Prostate gland (tissue), 2 donors: ENCODE measurements around the gene TMEM123. TPM values are rescaled to one million over a fixed set of nuclear protein-coding genes. Genes with fewer than 3 reads are reported as not detected.

ENCODE experiments used
- DNase-seq: peaks from one replicate; pipeline ENCODE4 v3.0.0-alpha.2; 2019; ENCODE audit warnings: low spot score
- H3K27ac ChIP-seq, 2 donors: fragments of 200-600 bp; sonication (generic); 2 replicates each; pipeline ENCODE4 v1.5.1; 2017 to 2019
- H3K27me3 ChIP-seq: fragments of 200-600 bp; sonication (generic); replicated peaks from 2 replicates; pipeline ENCODE4 v1.5.1; 2019; ENCODE audit not compliant: insufficient read depth
- H3K36me3 ChIP-seq, 2 donors: fragments of 200-600 bp; sonication (generic); 1 replicate in 1 of 2; 2 replicates in 1 of 2; pipeline versions ENCODE4 v1.5.1 to v1.8.1; 2017 to 2019
- H3K4me1 ChIP-seq: fragments of 200-600 bp; sonication (generic); replicated peaks from 2 replicates; pipeline ENCODE4 v1.5.1; 2019
- H3K4me3 ChIP-seq, 2 donors: fragments of 200-600 bp; sonication (generic); 2 replicates each; pipeline ENCODE4 v1.5.1; 2017 to 2019
- H3K9me3 ChIP-seq: fragments of 200-600 bp; sonication (generic); 2 replicates; pipeline ENCODE4 v1.5.1; 2017
- POLR2A ChIP-seq: fragments of 450-650 bp; IDR thresholded peaks from one replicate; pipeline ENCODE4 v1.6.1; 2016; ENCODE audit warnings: antibody characterized with exemption, mild to moderate bottlenecking
- POLR2AphosphoS5 ChIP-seq: sonication (generic); formaldehyde crosslinking; IDR thresholded peaks from one replicate; pipeline ENCODE4 v1.6.1; 2017; ENCODE audit warnings: antibody characterized with exemption
- WGBS: methylation state at CpG from one replicate; pipeline ENCODE4 v1.1.5; 2018; 5-methylcytosine and 5-hydroxymethylcytosine counted together
- intact Hi-C: fragments of 100-400 bp; cut with DNase I; formaldehyde crosslinking; loops from one replicate; pipeline ENCODE4 v1.14.2; 2022
- total RNA-seq, 2 donors: library from RNA; depleted of rRNA; stranded (reverse); fragments of >200 nt; gene quantifications; one replicate each; pipeline ENCODE4 v1.1.0, GENCODE V29; 2016
- TF ChIP-seq, protein P1 (sequence below), 4 experiments: fragments of 200-600 bp in 2 of 4; fragments of 450-650 bp in 2 of 4; sonication (generic) in 2 of 4; IDR thresholded peaks; 1 replicate in 3 of 4; 2 replicates in 1 of 4; pipeline ENCODE4 v1.5.1; 2016 to 2019; ENCODE audit warnings: antibody characterized with exemption in 4 of 4, mild to moderate bottlenecking in 2 of 4, moderate library complexity in 2 of 4

TMEM123 gene
- total RNA-seq, 2 donors from 2014 or later: 205 to 227 TPM

GRCh38 chr11:102457056-102457677 is 4.6 kb upstream of the TMEM123 start:
- Histone ChIP-seq H3K4me3 (no peak overlapping the region), H3K27ac (no peak overlapping the region), H3K9me3 (no peaks in the 10 kb centered on the region), H3K4me1 (no peaks in the 10 kb centered on the region), H3K36me3 (no peaks in the 10 kb centered on the region), H3K27me3 (no peaks in the 10 kb centered on the region)
- DNase-seq: no peak
- TF ChIP-seq, protein P1, sequence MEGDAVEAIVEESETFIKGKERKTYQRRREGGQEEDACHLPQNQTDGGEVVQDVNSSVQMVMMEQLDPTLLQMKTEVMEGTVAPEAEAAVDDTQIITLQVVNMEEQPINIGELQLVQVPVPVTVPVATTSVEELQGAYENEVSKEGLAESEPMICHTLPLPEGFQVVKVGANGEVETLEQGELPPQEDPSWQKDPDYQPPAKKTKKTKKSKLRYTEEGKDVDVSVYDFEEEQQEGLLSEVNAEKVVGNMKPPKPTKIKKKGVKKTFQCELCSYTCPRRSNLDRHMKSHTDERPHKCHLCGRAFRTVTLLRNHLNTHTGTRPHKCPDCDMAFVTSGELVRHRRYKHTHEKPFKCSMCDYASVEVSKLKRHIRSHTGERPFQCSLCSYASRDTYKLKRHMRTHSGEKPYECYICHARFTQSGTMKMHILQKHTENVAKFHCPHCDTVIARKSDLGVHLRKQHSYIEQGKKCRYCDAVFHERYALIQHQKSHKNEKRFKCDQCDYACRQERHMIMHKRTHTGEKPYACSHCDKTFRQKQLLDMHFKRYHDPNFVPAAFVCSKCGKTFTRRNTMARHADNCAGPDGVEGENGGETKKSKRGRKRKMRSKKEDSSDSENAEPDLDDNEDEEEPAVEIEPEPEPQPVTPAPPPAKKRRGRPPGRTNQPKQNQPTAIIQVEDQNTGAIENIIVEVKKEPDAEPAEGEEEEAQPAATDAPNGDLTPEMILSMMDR (IDR thresholded peaks at IDR 0.05): no peak
- TF ChIP-seq POLR2A (no peak), POLR2AphosphoS5 (no peak)
- 80% methylated on average over 3 of the region's 3 CpGs for WGBS
- intact Hi-C loops: no loop called here

- intact Hi-C loops: no loop called here
- no peaks in the 10 kb centered on the region for H3K27me3 ChIP-seq
- no peak for DNase-seq
- no peaks in the 10 kb centered on the region for H3K9me3 ChIP-seq
- no peaks in the 10 kb centered on the region for H3K36me3 ChIP-seq
- H3K4me3 ChIP-seq: no peak overlapping the region
- H3K27ac ChIP-seq: no peak overlapping the region
- no peaks in the 10 kb centered on the region for H3K4me1 ChIP-seq
- WGBS: 94% methylated on average over 2 of the region's 2 CpGs
- no peak for TF ChIP-seq POLR2AphosphoS5
- no peak for TF ChIP-seq POLR2A
- TF ChIP-seq, protein P1 (IDR thresholded peaks at IDR 0.05): no peak
Measured at GRCh38 chr11:102456381-102456780, 3.8 kb upstream of the TMEM123 start.

DNA sequence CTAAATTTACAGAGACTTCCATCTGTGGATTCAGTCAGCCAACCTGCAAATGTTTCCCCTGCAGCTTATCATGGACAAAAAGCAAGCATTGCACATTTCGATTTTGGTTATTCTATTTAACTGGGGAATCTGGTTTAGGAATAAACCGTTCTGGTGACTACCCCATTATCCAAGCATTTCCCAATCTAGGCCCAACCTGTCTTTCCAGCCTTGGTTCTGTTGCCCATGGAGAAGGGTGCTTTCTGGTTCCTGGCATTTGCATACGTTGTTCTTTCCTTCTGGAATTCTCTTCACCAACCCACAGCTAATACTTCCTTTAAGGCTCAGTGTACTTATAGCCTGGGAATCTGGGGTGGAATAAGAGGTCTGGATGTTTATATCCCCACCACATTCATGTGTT is 1.4 kb upstream of the TMEM123 start:
- H3K9me3 ChIP-seq: no peaks in the 10 kb centered on the region
- TF ChIP-seq POLR2AphosphoS5 (no peak), POLR2A (no peak)
- TF ChIP-seq, protein P1 (IDR thresholded peaks at IDR 0.05): no peak
- 42% methylated on average over 3 of the region's 3 CpGs for WGBS
- H3K27ac ChIP-seq: peak overlapping the region; percentile 89 to 91
- H3K36me3 ChIP-seq: no peaks in the 10 kb centered on the region
- no peaks in the 10 kb centered on the region for H3K4me1 ChIP-seq
- no peak for DNase-seq
- intact Hi-C loops: no loop called here
- no peaks in the 10 kb centered on the region for H3K27me3 ChIP-seq
- no peak overlapping the region for H3K4me3 ChIP-seq

DNA sequence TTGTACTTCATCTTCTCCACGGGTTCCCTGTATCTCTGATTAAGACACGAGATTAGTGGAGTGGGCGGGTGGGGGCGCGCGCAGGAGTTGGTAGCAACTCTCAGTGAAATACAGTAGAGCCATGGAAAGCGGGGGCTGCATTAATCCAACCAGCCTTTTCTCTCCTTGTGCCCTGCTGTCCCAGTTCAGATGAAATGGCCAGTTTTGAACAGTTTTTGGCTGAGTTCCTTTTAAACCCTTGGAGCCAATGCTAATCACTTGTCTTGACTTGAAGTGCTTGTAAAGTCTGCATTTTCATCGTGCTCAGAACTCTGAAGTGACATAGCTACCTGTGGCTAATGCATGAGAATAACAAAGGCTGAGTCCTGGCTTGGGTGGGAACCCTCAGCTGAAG is 734 bp upstream of the TMEM123 start:
- Histone ChIP-seq H3K27ac (peak overlapping the region; percentile 89 to 91), H3K36me3 (no peaks in the 10 kb centered on the region), H3K27me3 (no peaks in the 10 kb centered on the region), H3K4me1 (no peaks in the 10 kb centered on the region), H3K4me3 (peak overlapping the region; percentile 66 to 92), H3K9me3 (no peaks in the 10 kb centered on the region)
- DNase-seq: peak; percentile 49
- under 1% methylated on average over 8 of the region's 8 CpGs for whole genome bisulfite sequencing
- intact Hi-C loops: no loop called here
- TF ChIP-seq POLR2AphosphoS5 (peak; percentile 51), POLR2A (no peak)
- TF ChIP-seq, protein P1 (IDR thresholded peaks at IDR 0.05): no peak
